ENCODE measurements around the gene OR2D2. TPM values are rescaled to one million over a fixed set of nuclear protein-coding genes. Genes with fewer than 3 reads are reported as not detected.

OR2D2 gene
- total RNA-seq, 6 experiments from 2014 or later, result not detected

GRCh38 chr11:6900327-6900999 is 8.2 kb upstream of the OR2D2 start:
- DNase-seq (no peak), ATAC-seq (no peak)
- Histone ChIP-seq H3K4me1 (no peaks in the 10 kb centered on the region), H3K27me3 (no peaks in the 10 kb centered on the region), H3K36me3 (no peaks in the 10 kb centered on the region), H3K9me3 (no peaks in the 10 kb centered on the region), H3K27ac (no peak overlapping the region), H3K4me3 (no peak overlapping the region)
- TF ChIP-seq CTCF (IDR thresholded peaks at IDR 0.05) (no peak), POLR2A (IDR thresholded peaks at IDR 0.05) (no peak)
- intact Hi-C loops (cut with DNase I), result no loop called here
- 39% methylated on average over 2 of the region's 2 CpGs for WGBS (ENCODE audit: insufficient coverage, low coverage, low lambda C conversion rate, missing lambda C conversion rate)

- WGBS (ENCODE audit: insufficient coverage, low coverage, low lambda C conversion rate, missing lambda C conversion rate), result 36% methylated on average over 1 of the region's 1 CpG
- no peaks in the 10 kb centered on the region for H3K27me3 ChIP-seq
- ATAC-seq, result peak in 3 of 4 donors; percentile 13 to 86 (median 18)
- TF ChIP-seq POLR2A (IDR thresholded peaks at IDR 0.05), result no peak
- no peak for TF ChIP-seq CTCF (IDR thresholded peaks at IDR 0.05)
- intact Hi-C loops (cut with DNase I), result no loop called here
- no peak for DNase-seq
- no peak overlapping the region for H3K4me3 ChIP-seq
- H3K4me1 ChIP-seq, result no peaks in the 10 kb centered on the region
- H3K27ac ChIP-seq, result no peak overlapping the region
- H3K36me3 ChIP-seq, result no peaks in the 10 kb centered on the region
- no peaks in the 10 kb centered on the region for H3K9me3 ChIP-seq
Measured at GRCh38 chr11:6898911-6899310, 6.6 kb upstream of the OR2D2 start.

GRCh38 chr11:6895010-6895409 is 2.7 kb upstream of the OR2D2 start:
- DNase-seq (no peak), ATAC-seq (no peak)
- TF ChIP-seq CTCF (IDR thresholded peaks at IDR 0.05), result no peak
- TF ChIP-seq POLR2A (IDR thresholded peaks at IDR 0.05), result no peak
- no peak overlapping the region for H3K27ac ChIP-seq
- H3K27me3 ChIP-seq, result no peaks in the 10 kb centered on the region
- no peaks in the 10 kb centered on the region for H3K9me3 ChIP-seq
- intact Hi-C loops (cut with DNase I), result no loop called here
- no peaks in the 10 kb centered on the region for H3K36me3 ChIP-seq
- no peak overlapping the region for H3K4me3 ChIP-seq
- H3K4me1 ChIP-seq, result no peaks in the 10 kb centered on the region

GRCh38 chr11:6894097-6894496 is 1.8 kb upstream of the OR2D2 start:
- ATAC-seq, result no peak

More at GRCh38 chr11:6894097-6894496, 1.8 kb upstream of the OR2D2 start:
- no peaks in the 10 kb centered on the region for H3K27me3 ChIP-seq
- no peak for DNase-seq
- no peak overlapping the region for H3K4me3 ChIP-seq
- H3K9me3 ChIP-seq, result no peaks in the 10 kb centered on the region
- intact Hi-C loops (cut with DNase I), result no loop called here
- H3K27ac ChIP-seq, result no peak overlapping the region
- no peaks in the 10 kb centered on the region for H3K36me3 ChIP-seq
- H3K4me1 ChIP-seq, result no peaks in the 10 kb centered on the region
- no peak for TF ChIP-seq POLR2A (IDR thresholded peaks at IDR 0.05)
- no peak for TF ChIP-seq CTCF (IDR thresholded peaks at IDR 0.05)

Data from right lobe of liver (tissue), 6 donors.